Mucosa of gallbladder (tissue), 1 donor: Measurements from ENCODE around the gene ERGIC3. TPM values are rescaled to one million over a fixed set of nuclear protein-coding genes. Genes with fewer than 3 reads are reported as not detected.
"Not testable (repeated sequence)": the region's sequence is repeated elsewhere in the genome, so short reads cannot be mapped to it uniquely, and the experiment has no call there.

Experiments used
- DNase-seq: peaks from one replicate; pipeline ENCODE4 v3.0.0-alpha.2; 2020; ENCODE audit warnings: low spot score
- total RNA-seq: library from RNA; stranded (reverse); gene quantifications from one replicate; pipeline ENCODE4 v1.2.1, GENCODE V29; 2021
- donor health status: DM: no; HTN: no; CAD: no.

The ERGIC3 gene
- total RNA-seq, 1 donor from 2014 or later = 319 TPM

DNA sequence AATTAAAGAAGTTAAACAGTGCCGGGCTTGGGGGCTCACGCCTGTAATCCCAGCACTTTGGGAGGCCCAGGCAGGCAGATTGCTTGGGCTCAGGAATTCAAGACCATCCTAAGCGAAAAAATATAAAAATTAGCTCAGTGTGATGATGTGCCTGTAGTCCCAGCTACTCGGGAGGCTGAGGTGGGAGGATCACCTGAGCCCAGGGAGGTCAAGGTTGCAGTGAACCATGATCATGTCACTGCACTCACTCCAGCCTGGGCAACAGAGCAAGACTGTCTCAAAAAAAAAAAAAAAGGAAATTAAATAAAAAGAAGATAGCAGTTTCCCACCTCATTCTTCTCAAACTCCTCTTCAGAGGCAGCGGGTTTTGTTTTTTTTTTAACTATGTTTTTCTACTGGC, 24.1 kb upstream of the ERGIC3 start:
- DNase-seq = not testable (repeated sequence)

DNA sequence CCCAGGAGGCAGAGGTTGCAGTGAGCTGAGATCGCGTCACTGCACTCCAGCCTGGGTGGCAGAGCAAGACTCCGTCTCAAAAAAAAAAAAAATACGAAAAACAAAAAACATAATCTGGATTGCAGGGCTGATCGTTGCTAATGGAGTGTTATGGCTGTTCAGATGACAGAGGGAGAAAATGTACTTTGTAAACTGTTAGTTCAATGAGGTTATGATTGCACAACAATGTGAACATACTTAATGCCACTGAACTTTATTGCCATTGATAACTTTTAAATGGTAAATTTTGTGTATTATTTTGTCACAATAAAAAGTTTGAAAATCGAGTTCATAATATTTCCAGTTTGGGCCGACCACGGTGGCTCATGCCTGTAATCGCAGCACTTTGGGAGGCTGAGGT, 22.9 kb upstream of the ERGIC3 start:
- no peak for DNase-seq

DNA sequence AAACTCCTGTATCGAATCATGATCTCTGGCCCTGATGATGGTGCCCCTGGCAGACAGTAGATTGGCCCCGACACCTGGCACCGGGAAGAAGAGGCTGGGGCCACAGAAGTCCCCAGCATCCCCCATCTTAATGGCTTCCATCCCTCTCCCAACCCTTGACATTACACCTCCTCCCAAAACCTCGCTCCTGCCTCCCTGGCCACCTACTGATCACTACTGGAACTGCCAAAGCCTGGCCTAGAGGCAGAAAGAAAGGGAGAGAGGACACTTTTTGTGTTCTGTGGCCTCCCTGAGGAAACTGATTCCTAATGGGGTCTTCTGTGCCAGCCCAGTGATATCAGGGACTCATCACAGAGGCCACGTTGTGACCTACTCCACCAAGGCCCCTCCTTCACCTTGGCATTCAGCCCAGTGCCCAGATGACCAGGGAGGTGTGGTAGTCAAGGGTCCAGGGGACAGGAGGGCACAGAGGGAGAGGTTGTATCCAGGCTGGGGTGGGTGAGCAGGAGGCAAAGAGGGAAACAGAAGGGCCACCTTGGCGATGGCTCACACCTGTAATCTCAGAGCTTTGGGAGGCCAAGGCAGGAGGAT, 18.5 kb upstream of the ERGIC3 start:
- no peak for DNase-seq

DNA sequence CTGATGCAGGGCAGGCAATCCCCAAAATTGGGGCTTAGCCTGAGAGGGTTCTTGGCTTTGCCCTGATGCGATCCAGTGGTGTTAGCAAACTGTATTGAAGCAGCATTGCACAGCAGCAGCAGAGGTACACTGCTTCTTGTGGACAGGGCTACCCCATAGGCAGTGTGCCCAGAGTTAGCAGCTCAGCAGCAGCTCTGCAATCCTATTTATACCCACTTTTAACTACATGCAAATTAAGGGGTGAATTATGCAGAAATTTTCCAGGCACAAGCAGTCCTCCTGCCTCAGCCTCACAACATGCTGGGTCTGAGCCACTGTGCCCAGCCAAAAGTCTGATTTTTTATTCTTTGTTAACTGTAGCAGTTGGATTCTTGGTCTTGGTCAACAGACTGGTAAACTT, 16.2 kb upstream of the ERGIC3 start:
- no peak for DNase-seq

DNA sequence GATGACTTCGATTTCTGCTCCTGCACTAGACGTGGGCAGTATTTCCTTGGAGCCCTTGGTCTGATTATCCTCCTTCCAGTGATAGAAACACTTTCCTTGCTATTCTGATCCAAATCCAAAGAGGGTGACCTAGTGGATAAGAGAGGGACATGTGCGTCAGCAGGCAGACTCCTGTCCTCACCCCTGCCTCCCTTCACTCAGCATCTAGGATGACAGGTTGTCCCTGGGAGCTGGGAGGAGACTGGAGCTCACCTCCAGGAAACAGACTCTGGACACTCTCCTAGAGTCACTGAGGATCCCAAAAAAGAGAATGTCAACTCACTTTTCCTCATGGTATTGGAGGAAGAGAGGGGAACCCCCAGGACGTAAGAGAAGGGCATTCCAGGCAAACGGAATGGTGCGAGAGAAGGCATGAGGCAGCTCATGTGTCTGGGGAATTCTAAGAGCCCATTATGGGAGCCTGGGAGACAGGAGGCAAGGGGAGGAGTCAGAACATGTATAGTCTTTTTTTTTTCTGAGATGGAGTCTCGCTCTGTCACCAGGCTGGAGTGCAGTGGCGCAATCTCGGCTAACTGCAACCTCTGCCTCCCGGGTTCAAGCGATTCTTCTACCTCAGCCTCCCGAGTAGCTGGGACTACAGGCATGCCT, 14.6 kb upstream of the ERGIC3 start:
- no peak for DNase-seq

DNA sequence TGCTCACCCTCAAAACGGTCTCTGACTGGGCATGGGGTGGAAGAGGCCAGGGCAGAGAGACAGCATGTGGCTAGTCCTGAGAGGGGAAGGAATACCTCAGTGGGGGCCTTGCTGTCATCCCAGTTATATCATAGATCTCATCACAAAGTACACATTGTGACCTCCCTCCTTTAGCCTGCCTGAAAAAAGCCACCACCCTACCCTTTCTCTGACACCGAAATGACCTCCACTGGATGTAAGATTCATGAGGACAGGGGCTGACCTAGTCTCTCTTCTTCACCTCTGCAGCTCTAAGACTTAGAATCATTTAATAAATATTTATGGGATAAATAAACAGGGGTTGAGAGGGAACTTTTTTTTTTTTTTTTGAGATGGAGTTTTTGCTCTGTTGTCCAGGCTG, 12.3 kb upstream of the ERGIC3 start, which contains the start of gene C20orf173:
TSS of gene C20orf173 (minus strand) at position 101 of the 400 bp plus-strand sequence. CDS start 279 bp downstream, outside the sequence.
- no peak for DNase-seq

DNA sequence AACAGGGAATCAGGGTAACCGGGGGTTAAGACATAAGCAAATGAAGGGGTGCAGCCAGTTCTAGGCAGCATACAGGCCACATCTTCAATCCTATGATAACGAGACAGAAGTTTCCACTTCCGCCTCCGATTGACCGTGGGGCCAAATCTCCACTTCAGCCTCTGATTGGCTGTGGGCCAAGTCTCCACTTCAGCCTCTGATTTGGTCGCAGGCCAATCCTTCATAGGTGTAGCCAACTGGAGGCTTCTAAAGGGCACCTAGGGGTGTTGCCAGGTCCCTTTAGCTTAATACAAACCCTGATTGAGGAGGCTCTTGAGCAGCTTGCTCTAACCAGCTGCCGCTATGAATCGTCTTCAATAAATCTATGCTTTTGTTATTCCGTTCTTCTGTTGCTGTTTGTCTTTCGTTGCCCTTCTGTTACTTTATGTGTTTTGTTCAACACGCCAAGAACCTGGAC, 2.1 kb upstream of the ERGIC3 start:
- DNase-seq = peak; percentile 54

DNA sequence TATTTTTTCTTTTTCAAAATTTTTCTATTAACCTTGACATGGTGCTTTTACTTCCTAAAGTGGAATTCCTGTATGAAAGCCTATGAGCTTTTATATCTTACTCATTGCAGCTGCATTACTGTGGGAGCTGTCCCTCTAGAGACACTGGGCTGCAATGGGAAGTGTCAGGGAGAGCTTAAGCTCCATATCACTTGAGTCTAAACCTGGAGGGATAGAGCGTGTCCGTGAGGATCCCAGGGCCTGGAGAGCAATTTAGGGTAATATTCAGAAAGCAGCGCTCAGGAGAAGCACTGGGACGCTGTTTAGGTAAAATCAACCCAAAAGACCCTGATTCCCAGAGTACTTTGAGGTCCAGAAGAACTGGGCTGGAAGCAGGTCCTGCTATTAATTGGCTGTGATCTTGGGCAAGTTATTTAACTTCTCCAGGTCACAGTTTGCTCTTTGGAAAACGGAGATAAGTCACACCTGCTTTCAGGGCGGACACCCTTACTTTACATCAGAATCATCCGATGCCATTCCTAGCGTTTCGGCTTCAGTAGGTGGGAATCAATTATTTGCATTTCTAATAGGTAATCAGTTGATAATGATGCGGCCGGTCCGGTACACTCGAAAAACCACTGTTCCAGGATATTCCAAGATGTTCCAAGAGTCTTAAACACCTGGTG, 628 bp upstream of the ERGIC3 start:
- DNase-seq = no peak

DNA sequence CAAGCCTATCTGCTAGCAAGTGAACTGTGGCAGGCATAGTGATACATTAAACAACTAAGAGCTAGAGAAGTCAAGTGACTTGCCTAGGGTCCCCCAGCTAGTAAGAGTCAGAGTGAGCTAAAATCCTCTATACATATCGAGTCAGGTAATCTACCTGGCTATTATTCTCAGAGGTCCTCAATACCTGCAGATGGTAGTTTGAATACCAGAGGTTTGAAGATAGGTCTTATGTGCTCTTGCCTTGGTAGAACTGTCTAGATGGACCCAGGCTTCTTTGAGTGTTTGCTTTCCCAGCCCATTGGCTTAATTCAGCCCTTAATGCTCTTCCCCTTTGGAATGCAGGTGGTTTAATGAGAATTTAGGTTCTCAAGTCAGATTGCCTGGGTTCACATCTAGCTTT, 1.1 kb downstream of the ERGIC3 start:
- DNase-seq = no peak

DNA sequence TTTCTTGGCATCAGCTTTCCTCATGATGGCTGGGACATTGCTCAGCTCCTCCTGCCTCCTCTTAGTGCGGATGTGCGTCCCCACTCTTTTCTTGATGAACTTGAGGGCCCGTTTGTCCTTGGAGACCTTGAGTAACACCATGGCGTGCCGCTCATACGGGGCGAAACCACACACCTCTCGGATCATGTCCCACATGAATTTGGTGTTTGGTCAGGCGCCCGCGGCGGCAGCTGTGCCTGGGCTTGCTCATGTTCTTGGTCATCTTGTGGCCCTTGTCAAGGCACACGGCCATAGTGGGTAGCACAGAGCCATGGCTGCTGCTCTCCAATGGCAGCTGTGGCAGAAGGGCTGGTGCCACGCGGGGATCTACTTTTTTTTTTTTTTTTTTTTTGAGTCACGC, 2.6 kb downstream of the ERGIC3 start:
- no peak for DNase-seq

DNA sequence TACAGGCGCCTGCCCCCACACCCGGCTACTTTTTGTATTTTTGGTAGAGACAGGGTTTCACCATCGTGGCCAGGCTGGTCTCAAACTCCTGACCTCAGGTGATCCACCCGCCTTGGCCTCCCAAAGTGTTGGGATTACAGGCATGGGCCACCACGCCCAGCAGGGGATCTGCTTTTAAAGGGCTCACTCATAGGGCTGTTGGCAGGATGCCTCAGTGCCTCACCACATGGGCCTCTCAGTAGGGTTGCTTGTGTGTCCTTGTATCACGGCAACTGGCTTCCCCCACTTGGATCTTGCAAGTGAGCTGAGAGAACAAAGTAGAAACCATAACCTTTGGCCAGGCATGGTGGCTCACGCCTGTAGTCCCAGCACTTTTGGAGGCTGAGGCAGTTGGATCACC, 3.1 kb downstream of the ERGIC3 start:
- not testable (repeated sequence) for DNase-seq

DNA sequence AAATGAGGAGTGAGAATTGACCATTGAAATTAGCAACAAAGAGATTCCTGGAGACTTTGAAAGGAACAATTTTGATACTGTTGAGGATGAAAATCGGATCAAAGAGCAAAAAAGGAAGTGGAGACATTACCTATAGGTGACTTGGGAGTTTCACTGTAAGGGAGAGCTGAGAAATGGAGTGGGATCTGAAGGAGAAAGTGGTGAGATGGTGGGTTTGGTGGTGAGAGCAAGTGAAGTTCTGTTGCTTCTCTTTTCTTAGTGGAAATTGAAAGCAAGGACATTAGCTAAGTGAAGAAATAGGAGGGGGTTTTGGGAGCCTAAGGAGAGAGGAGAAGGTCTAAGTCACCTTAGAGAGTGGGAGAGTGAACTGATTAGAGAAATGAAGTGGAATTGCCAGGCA, 4.2 kb downstream of the ERGIC3 start:
- no peak for DNase-seq

DNA sequence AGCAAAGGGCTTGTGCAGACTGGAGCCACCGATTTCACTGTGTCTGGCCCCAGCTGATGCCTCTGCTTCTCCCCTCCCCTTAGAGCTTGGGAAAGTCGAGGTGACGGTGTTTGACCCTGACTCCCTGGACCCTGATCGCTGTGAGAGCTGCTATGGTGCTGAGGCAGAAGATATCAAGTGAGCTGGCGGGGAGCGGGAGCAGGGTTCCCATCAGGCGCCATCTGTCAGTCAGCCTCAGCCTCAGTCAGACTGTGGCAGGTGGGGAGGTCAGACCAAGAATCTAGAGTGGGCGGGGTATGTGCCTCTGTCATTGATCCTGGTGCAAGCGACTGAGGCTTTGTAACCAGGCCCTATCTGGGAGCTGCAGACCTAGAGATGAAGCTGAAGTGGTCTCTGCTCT, 5.5 kb downstream of the ERGIC3 start:
- no peak for DNase-seq

DNA sequence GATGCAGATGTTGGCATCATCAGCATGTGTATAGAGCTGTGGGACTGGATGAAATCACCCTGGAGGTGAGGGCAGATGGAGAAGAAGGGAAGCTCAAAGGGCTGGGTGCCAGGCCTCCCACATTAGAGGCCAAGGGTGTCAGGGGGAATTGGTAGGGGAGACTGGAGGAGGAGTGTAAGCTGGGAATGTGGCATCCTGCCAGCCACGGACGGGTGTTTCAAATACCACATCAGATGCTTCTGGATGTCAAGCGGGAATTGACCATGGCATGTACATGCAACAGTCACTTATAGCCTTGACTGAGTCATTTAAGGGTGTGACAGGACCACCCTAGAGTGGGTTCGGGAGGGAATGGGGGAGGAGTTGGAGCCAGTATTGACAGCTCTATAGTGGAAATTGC, 9.6 kb downstream of the ERGIC3 start:
- no peak for DNase-seq

DNA sequence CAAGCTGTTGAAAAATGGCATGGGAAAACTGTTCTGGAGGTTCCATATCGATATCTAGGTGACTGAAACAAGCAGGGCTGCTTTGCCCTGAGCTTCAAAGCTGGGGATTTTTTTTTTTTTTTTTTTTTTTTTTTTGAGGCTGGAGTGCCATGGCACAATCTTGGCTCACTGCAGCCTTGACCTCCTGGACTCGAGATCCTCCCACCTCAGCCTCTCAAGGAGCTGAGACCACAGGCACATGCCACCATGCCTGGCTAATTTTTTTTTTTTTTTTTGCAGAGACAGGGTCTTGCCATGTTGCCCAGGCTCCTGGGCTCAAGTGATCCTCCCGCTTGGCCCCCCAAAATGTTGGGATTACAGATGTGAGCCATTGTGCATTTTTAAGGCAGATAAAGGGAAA, 11.0 kb downstream of the ERGIC3 start:
- DNase-seq = no peak

DNA sequence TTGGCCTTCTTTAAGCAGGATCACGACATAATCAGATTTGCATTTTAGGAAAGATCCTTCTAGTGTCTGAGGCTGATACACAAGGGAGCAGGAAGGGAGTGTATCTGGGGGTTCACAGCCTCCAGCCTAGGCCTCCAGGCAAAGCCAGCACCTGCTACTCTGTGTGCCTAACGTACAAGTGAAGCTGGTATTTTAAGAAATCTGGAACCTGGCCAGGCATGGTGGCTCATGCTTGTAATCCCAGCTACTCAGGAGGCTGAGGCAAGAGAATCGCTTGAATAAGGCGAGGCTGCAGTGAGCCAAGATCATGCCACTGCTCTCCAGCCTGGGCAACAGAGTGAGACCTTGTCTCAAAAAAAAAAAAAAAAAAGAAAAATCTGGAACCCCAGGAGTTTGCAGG, 13.6 kb downstream of the ERGIC3 start:
- DNase-seq = not testable (repeated sequence)

DNA sequence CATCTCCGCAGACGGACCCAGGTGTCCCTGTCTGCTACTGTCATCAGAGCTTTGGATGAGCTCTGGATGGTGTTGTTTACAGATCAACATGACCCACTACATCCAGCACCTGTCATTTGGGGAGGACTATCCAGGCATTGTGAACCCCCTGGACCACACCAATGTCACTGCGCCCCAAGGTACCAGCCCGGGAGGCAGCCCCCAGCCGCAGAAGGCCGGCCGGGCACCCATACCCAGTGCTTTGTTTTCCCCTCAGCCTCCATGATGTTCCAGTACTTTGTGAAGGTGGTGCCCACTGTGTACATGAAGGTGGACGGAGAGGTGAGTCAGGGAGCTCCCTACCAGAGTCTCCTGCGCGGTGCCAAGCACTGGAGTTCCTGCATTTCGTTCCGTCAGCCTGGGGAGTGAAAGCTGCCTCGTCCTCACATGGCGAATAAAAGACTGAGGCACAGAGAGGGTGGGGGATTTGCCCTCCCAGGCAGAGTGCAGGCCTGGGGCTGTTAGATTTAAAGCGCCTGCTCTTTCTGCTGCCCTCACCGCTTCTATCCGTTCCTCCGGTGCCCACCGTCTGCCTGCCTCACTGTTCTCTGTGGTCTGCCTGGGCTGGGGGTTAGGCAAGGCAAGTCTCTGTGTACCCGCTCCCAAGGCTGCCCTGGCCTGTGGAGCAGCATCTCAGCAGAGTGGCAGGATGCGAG, 14.2 kb downstream of the ERGIC3 start:
- no peak for DNase-seq

DNA sequence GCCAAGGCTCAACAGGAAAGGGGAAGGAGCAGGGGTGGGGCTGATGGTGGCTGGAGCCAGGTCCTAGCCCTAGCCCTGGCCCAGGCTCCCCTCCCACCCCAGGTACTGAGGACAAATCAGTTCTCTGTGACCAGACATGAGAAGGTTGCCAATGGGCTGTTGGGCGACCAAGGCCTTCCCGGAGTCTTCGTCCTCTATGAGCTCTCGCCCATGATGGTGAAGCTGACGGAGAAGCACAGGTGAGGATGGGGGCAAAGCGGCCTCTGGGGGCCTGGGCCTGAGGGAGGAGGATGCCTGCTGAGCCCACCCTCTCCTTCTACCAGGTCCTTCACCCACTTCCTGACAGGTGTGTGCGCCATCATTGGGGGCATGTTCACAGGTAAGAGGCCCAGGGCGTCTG, 15.0 kb downstream of the ERGIC3 start:
- DNase-seq = no peak

DNA sequence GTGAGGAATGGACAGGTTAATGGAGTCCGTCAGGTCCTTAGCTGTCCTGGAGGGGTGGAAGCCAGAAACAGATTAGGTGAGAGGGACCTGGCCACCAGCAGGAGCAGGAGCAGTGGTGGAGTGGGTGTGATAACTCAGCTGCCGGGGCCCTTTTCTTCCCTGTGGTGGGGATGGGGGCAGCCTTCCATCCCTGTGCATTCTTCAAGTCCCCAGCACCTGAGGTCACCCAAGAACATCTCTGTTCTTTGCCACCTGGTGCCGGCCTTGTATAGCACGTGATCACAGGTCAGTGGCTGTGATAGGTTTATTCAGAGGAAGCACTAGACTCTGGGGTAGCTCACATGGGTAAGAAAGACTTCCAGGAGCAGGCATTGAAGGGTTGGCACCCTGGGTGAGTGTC, 16.6 kb downstream of the ERGIC3 start:
- no peak for DNase-seq

DNA sequence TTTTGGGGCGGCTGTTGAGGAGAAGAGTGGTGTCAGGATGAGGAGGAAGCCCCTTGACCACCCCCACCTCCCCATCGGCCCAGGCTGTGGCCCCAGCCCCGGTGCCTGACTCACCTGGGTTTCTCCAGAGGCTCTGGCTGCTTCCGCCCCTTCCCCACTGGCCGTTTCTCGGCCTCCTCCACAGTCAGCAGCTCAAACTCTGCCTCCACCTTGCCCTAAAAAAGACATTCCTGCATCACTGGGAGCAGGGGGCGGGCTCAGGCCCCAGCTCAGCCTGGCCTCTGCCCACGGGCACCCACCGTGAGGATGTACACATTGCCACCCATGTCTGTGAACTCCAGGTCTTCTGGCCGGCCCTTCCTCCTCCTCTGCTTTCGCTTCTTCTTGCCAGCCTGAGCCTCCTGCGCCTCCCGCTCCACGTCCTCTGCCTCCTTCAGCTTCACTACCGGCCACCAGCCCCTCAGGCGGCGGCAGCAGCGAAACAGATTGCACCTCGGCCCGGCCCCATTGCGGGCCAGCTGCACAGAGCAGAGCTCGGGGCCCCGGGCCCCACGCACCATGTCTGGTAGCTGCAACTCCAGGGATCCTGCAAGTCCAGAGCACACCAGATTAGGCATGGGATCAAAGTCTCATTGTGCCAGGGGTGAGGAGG, 17.3 kb downstream of the ERGIC3 start:
- DNase-seq = no peak

DNA sequence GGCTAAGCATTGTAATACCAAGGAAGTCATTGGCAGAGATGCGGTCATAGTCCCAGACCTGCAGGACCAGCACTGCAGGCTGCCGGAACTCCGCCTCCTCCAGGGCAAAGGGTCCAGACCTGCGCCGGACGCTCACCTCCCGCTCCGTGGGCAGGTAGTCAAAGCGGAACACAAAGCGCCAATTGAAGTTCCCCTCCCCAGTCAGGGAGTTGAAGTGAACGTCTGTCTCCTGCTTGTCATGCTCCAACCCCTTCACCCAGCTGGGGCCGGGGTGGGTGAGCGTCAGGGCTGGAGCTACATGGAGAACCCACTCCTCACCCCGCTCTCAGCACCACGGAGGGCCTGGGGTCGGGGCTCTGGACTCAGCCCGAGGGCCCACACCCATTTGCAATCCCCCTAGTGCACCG, 18.2 kb downstream of the ERGIC3 start:
- DNase-seq = peak; percentile 49

DNA sequence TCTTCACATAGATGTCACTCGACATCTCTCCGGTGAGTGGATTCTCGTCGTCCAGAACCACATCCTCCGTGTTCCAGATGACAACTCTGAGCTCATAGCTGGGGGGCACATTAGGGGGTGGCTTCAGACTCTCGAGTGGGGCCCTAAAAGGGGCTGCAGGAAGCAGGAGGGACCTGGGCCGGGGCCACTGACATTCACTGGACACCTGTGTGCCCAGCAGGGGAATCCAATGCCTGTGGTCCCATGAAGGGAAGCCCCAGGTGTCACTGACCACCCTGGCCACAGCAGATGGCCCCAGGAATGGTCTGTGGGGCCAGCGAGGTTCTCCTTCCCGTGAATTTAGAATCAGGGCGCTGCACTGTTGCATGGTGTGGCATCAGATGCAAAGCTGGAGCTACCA, 18.7 kb downstream of the ERGIC3 start:
- no peak for DNase-seq
